Measurements from ENCODE around the gene KLHL22. TPM values are rescaled to one million over a fixed set of nuclear protein-coding genes. Genes with fewer than 3 reads are reported as not detected.
"Not testable (repeated sequence)": the region's sequence is repeated elsewhere in the genome, so short reads cannot be mapped to it uniquely, and the experiment has no call there.

The KLHL22 gene
- total and polyA plus RNA-seq, 5 experiments from 2014 or later, result 16.1 to 71.9 (median 25.4) TPM

DNA sequence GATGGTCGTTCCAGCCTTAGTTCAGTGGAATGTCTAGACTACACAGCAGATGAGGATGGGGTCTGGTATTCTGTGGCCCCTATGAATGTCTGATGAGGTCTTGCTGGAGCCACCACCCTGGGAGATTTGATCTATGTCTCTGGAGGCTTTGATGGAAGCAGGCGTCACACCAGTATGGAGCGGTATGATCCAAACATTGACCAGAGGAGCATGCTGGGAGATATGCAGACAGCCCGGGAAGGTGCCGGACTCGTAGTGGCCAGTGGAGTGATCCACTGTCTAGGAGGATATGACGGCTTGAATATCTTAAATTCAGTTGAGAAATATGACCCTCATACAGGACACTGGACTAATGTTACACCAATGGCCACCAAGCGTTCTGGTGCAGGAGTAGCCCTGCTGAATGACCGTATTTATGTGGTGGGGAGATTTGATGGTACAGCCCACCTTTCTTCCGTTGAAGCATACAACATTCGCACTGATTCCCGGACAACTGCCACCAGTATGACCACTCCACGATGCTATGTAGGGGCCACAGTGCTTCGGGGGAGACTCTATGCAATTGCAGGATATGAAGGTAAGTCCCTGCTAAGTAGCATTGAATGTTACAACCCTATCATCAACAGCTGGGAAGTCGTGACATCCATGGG, 44.3 kb downstream of the KLHL22 start:
- POLR2A ChIA-PET, H3K27ac Mint-ChIP-seq, H3K27me3 Mint-ChIP-seq, ATAC-seq, H3K4me3 Mint-ChIP-seq, H3K9me3 Mint-ChIP-seq, DNase-seq: not testable (repeated sequence)
- H3K36me3 Mint-ChIP-seq, result peaks cover 0 to 46% (median 6%) of the 10 kb centered on the region in 3 donors
- peaks cover 8 to 12% (median 10%) of the 10 kb centered on the region in 4 donors for H3K4me1 Mint-ChIP-seq

DNA sequence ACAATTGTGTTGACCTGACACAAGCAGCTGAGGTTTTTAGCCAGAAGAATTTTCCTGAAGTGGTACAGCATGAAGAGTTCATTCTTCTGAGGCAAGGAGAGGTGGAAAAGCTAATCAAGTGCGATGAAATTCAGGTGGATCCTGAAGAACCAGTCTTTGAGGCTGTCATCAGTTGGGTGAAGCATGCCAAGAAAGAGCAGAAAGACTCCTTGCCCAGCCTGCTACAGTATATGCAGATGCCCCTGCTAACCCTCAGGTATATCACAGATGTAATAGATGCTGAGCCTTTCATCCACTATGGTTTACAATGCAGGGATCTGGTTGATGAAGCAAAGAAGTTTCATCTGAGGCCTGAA, 45.1 kb downstream of the KLHL22 start:
- POLR2A ChIA-PET, result no interaction called here
- H3K27ac Mint-ChIP-seq, result no peak overlapping the region
- no peak overlapping the region for H3K4me3 Mint-ChIP-seq
- H3K9me3 Mint-ChIP-seq, result no peaks in the 10 kb centered on the region
- no peaks in the 10 kb centered on the region for H3K27me3 Mint-ChIP-seq
- ATAC-seq, result no peak
- H3K4me1 Mint-ChIP-seq, result peaks cover under 1 to 6% (median 3%) of the 10 kb centered on the region in 4 donors
- no peak for DNase-seq
- H3K36me3 Mint-ChIP-seq, result peaks cover 0 to 47% (median 8%) of the 10 kb centered on the region in 3 donors

DNA sequence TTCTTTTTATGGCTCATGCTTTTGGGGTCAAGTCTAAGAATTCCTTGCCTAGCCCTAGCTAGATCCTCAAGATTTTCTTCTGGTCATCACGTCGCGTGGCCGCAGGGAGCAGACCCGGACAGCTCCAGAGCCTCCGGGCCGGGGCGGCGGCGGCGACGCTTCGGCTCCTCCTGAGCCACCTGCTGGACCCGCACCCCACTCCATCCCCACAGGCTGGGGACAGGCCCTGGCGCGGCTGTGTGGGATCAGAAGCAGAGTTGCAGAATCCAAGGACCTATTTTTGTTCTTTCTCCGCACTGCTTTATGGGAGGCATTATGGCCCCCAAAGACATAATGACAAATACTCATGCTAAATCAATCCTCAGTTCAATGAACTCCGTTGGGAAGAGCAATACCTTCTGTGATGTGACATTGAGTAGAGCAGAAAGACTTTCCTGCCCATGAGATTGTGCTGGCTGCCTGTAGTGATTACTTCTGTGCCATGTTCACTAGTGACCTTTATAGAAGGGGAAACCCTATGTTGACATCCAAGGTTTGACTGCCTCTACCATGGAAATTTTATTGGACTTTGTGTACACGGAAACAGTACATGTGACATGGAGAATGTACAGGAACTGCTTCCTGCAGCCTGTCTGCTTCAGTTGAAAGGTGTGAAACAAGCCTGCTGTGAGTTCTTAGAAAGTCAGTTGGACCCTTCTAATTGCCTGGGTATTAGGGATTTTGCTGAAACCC, 45.6 kb downstream of the KLHL22 start:
- no peaks in the 10 kb centered on the region for H3K27me3 Mint-ChIP-seq
- POLR2A ChIA-PET, result no interaction called here
- H3K36me3 Mint-ChIP-seq, result peaks cover 0 to 47% (median 6%) of the 10 kb centered on the region in 3 donors
- H3K27ac Mint-ChIP-seq, result no peak overlapping the region
- peaks cover 0 to 4% (median 2%) of the 10 kb centered on the region in 4 donors for H3K4me1 Mint-ChIP-seq
- ATAC-seq (no peak), DNase-seq (no peak)
- H3K4me3 Mint-ChIP-seq, result no peak overlapping the region
- no peaks in the 10 kb centered on the region for H3K9me3 Mint-ChIP-seq

DNA sequence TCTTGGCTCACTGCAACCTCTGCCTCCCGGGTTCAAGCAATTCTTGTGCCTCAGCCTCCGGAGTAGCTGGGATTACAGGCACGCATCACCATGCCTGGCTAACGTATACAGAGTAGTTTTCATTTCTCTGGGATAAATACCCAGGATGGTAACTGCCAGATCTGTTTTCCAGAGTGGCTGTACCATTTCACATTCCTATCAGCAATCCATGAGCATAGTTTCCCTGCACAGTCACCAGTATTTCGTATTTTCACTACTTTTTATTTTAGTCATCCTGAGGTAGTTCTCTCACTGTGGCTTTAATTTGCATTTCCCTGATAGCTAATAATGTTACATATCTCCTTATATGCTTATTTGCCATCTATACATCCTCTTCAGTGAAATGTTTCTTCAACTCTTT, 47.0 kb downstream of the KLHL22 start:
- H3K36me3 Mint-ChIP-seq, result peaks cover 0 to 56% (median 16%) of the 10 kb centered on the region in 3 donors
- no peak for DNase-seq
- H3K4me1 Mint-ChIP-seq, result peaks cover 0 to 2% (median under 1%) of the 10 kb centered on the region in 4 donors
- ATAC-seq, result no peak
- H3K27me3 Mint-ChIP-seq, result no peaks in the 10 kb centered on the region
- H3K9me3 Mint-ChIP-seq, result no peaks in the 10 kb centered on the region
- no peak overlapping the region for H3K27ac Mint-ChIP-seq
- H3K4me3 Mint-ChIP-seq, result no peak overlapping the region
- POLR2A ChIA-PET, result no interaction called here

DNA sequence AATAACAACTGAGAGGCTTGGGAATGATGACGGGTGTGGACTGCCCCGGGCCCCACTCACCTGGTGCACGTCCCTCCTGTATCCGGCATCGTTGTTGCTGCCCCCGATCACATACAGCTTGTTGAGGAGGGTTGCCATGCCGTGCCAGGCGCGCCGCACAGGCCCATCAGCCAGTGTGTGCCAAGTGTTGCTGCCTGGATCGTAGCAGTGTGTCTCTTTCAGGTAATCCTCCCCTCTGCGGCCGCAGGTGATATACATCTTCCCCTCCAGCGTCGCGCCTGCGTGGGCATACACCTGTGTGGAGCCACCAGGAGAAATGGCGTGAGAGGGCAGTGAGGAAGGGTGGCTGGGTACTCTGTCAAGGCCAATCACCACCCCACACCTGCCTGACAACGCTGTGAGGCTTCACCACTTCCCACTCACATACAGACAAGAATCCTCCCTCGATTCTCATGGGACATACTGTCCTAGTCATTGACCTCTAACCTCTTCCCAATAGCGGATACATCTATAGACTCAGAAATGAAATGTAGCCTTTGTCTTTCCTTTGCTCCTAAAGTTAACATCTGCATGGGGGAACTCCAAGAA, 49.1 kb downstream of the KLHL22 start:
- Mint-ChIP-seq H3K27ac (no peak overlapping the region), H3K27me3 (no peaks in the 10 kb centered on the region), H3K4me3 (no peak overlapping the region), H3K4me1 (peaks cover 0 to 5% (median 0%) of the 10 kb centered on the region in 4 donors), H3K36me3 (peaks cover 0 to 55% (median 23%) of the 10 kb centered on the region in 3 donors), H3K9me3 (no peaks in the 10 kb centered on the region)
- ATAC-seq, result no peak
- POLR2A ChIA-PET, result no interaction called here
- no peak for DNase-seq

DNA sequence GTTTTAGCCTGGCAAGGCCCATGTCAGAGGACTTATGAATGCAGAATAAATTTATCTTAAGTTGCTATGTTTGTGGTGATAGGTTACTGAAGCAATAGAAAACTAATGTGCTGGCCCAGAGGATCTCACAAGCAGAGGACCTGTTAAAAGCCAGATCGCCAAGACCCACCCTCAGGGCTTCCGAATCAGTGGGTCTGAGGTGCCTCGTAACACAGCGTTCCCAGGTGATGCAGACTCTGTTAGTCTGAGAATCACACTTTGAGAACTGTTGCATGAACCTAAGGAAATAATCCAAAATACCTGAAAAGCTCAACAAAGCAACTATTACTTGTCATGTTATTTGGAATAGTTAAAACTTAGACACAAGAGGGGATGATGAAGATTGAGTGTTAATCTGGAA, 51.3 kb downstream of the KLHL22 start:
- no peaks in the 10 kb centered on the region for H3K9me3 Mint-ChIP-seq
- no peak overlapping the region for H3K4me3 Mint-ChIP-seq
- H3K4me1 Mint-ChIP-seq, result peaks cover 0 to 5% (median 3%) of the 10 kb centered on the region in 4 donors
- POLR2A ChIA-PET, result interaction anchor here (0.7 to 2.0 kb wide), 2 partner anchors 19 to 297 kb away, joined by 3 to 8 read pairs; no protein-coding TSS in a partner anchor
- H3K27me3 Mint-ChIP-seq, result peaks cover 0 to 2% (median 0%) of the 10 kb centered on the region in 5 donors
- no peak overlapping the region for H3K27ac Mint-ChIP-seq
- ATAC-seq (no peak), DNase-seq (no peak)
- peaks cover 0 to 46% (median 23%) of the 10 kb centered on the region in 3 donors for H3K36me3 Mint-ChIP-seq

DNA sequence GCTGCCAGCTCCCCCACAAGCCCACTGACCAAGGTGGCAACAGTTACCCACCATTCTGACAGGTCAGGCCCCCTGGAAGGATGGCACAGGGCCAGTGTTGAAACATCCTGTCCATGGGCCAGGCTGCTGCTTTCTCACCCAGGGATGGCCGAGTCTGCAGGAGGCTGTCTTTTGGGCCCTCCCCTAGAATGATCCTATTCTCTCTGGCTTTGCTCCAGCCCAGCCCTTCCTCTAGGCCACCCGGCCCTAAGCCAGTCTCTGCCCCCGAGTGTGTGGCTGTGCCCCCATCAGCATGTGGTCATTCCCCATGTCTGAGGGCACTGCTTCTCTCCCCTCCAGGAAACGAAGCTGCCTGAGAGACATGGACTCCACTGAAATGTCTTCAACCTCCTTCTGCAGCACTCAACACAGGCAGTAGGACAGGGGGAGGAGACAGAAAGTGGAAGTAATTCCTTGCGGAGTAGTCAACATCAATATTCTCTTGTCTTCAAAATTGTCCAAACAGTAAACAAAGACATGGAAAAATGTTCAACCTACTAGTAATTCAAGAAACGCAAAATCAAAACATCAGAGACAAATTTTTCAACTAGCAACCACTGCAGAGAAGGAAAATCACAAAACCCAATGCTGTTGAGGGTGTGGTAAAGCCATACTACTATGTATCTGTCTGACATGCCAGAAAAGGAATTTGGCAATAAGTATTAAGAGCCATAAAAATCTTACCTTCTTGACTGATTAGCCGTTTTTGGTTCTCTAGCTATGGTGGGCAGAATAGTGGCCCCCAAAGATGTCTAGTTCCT, 52.9 kb downstream of the KLHL22 start:
- POLR2A ChIA-PET, result no interaction called here
- DNase-seq (no peak), ATAC-seq (no peak)
- Mint-ChIP-seq H3K27me3 (peaks cover 0 to 7% (median 4%) of the 10 kb centered on the region in 5 donors), H3K4me1 (peaks cover 7 to 9% (median 8%) of the 10 kb centered on the region in 4 donors), H3K9me3 (no peaks in the 10 kb centered on the region), H3K4me3 (no peak overlapping the region), H3K36me3 (peaks cover 0 to 46% (median 23%) of the 10 kb centered on the region in 3 donors), H3K27ac (no peak overlapping the region)

DNA sequence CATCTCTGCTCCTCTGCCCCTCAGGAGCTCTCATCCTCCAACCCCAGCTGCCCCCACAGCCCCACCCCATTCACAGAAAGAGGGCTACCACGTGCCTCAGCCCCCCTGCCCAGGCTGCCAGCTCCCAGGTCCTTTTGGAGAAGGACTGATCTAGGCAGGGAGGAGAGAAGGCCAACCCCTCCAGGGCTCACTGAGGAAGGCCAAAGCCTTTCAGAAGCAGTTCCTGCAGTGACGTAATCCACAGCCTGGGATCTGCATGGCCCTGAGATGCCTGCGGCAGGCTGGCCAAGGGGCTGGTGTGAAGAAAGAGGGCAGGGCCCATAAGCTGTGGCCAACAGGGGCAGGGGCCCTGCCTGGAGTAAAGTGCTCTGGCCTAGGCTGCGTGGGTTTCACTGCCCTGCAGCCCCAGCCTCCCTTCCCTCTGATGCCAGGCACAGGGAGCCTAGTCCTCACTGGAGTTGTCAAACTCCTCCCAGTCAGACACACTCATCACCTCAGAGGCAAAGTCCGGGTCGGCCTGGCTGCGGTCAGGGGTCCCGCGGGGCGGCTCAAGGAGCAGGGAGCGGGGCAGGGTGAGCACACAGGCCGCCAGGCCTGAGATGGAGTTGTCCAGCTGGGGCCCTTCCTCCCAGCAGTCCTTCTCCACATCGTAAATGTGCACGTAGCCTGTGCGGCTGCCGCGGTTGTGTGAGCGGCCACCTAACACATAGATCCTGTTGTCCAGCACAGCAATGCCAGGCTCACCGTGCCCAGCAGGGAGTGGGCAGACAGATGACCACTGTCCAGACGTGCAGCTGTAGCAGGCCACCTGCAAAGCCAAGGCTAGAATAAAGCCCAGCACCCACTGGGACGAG, 53.7 kb downstream of the KLHL22 start:
- no peak overlapping the region for H3K4me3 Mint-ChIP-seq
- no peak overlapping the region for H3K27ac Mint-ChIP-seq
- ATAC-seq (no peak), DNase-seq (no peak)
- peaks cover 6 to 12% (median 9%) of the 10 kb centered on the region in 5 donors for H3K27me3 Mint-ChIP-seq
- H3K36me3 Mint-ChIP-seq, result peaks cover 0 to 44% (median 23%) of the 10 kb centered on the region in 3 donors
- H3K4me1 Mint-ChIP-seq, result peaks cover 11 to 14% (median 13%) of the 10 kb centered on the region in 4 donors
- POLR2A ChIA-PET, result interaction anchor here (1.0 to 1.1 kb wide), 2 partner anchors 19 to 57 kb away, joined by 3 to 7 read pairs; no protein-coding TSS in a partner anchor
- no peaks in the 10 kb centered on the region for H3K9me3 Mint-ChIP-seq

DNA sequence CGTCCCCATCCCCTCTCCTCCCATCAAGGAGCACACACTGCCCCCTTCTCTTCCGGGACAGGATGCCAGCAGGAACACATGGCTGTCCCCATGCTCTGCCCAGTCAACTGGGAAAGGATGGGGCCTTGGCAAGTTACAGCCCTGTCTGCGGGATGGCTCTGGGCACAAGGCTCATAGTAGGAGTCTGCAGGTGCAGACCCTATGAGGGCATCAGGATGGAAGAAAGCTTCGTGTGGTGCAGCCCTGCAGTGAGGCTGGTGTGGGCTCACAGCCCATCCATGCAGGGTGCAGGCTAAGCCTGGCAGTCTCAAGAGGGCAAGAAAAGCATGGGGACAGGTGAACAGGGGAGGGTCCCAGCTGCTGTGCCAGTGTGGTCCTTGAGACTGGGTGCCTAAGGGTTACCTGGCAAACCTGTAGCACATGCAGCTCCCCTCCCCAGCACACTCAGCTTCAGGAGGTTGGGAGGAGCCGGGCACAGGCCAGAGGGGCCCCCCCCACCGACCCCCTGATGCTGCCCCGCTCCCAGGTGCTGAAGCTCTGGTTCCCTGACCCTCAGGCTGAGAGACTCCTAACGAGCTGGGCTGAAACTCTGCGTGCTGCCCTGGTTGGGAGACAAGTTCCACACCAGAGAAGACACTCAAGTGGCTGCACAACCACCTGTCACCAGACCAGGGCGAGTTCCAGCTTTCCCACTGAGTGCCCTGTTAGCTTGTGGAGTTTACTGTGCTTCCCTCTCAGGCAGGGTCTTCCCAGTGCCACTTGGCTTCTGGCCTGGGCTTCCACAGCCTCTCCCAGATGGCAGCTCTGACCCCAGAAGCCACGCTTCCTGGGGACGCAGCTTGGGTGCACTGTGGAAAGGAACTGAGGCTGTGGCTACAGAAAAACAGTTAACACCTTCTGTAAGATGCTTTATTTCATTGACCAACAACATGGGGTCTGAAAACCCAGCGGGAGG, 54.7 kb downstream of the KLHL22 start:
- DNase-seq (no peak), ATAC-seq (no peak)
- Mint-ChIP-seq H3K9me3 (no peaks in the 10 kb centered on the region), H3K27me3 (peaks cover 8 to 17% (median 12%) of the 10 kb centered on the region in 5 donors), H3K27ac (no peak overlapping the region), H3K36me3 (peaks cover 0 to 34% (median 21%) of the 10 kb centered on the region in 3 donors), H3K4me1 (peaks cover 12 to 18% (median 17%) of the 10 kb centered on the region in 4 donors), H3K4me3 (peak overlapping the region in 1 of 10 donors; percentile 38)
- POLR2A ChIA-PET, result interaction anchor here (0.5 to 1.2 kb wide), 6 partner anchors 9 to 157 kb away, joined by 3 to 7 read pairs (median 3); no protein-coding TSS in a partner anchor

DNA sequence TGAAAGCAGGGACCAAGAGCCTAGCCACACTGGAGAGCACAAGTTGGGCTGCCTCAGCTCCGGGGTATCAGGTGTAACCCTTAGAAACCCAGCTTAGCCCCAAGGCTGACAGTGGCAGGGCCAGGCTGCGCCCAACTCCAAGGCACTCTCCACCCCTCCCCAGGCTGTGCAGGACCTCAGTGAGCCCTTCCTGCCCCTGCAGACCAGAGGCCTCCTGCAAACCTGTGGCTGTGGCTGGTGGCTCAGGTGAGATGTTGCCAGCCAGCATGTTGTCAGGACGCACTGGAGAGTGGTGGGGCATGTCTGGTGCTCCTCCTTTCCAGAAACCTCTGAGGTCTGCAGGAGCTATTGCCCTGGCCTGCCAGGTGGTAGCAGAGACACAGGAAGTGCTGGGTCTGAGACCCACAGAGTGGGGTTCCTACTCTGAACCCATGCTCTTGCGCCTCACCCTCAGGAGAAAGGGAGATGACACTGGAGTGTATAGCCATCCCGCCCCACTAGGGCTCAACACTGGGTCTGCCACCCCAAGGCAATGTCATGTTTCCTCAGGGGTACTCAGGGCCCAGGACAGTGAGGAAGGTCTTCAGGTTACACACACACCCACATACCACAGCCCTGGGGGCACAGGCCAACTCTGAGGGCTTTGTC, 55.5 kb downstream of the KLHL22 start:
- Mint-ChIP-seq H3K4me3 (peak overlapping the region in 1 of 10 donors; percentile 42), H3K36me3 (peaks cover 0 to 26% (median 20%) of the 10 kb centered on the region in 3 donors), H3K27ac (no peak overlapping the region), H3K27me3 (peaks cover 15 to 26% (median 21%) of the 10 kb centered on the region in 5 donors), H3K4me1 (peaks cover 16 to 25% (median 20%) of the 10 kb centered on the region in 4 donors), H3K9me3 (no peaks in the 10 kb centered on the region)
- DNase-seq, result no peak
- POLR2A ChIA-PET, result interaction anchor here (0.8 to 1.2 kb wide), 2 partner anchors 13 to 15 kb away, joined by 3 read pairs; no protein-coding TSS in a partner anchor
- ATAC-seq, result no peak

Data from naive thymus-derived CD8-positive, alpha-beta T cell (primary cell).